ENCODE measurements around the gene TBX10.
A peak's percentile ranks its signal among the peaks of the same experiment; 100 is the strongest.

Gene TBX10

DNA sequence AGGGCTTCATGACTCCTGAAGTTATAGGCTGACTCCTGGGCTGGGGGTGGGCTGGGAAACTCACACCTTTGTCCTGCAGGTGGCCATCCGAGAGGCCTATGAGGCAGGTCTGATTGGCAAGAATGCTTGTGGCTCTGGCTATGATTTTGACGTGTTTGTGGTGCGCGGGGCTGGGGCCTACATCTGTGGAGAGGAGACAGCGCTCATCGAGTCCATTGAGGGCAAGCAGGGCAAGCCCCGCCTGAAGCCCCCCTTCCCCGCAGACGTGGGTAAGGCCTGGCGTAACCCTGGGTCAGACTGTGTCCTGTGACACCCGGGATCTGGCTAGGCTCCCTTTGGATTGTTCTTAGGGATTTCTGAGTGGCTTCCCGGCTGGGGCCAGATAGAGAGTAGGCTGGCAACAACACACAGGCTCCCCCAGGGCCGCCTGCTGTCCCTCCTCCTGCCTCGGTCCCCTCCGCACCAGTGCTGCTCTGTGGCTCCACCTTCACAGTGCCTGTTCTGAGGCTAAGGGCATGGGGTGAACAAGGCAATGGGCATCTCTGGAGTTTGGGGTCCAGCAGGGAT lies 29.2 kb downstream of the TBX10 start:
- TF ChIP-seq, protein P1, sequence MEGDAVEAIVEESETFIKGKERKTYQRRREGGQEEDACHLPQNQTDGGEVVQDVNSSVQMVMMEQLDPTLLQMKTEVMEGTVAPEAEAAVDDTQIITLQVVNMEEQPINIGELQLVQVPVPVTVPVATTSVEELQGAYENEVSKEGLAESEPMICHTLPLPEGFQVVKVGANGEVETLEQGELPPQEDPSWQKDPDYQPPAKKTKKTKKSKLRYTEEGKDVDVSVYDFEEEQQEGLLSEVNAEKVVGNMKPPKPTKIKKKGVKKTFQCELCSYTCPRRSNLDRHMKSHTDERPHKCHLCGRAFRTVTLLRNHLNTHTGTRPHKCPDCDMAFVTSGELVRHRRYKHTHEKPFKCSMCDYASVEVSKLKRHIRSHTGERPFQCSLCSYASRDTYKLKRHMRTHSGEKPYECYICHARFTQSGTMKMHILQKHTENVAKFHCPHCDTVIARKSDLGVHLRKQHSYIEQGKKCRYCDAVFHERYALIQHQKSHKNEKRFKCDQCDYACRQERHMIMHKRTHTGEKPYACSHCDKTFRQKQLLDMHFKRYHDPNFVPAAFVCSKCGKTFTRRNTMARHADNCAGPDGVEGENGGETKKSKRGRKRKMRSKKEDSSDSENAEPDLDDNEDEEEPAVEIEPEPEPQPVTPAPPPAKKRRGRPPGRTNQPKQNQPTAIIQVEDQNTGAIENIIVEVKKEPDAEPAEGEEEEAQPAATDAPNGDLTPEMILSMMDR (IDR thresholded peaks at IDR 0.05; ENCODE audit: low read depth, low read length, missing control alignments) = no peak
- Histone ChIP-seq H3K27me3 (replicated peaks) (no peaks in the 10 kb centered on the region), H3K27ac (no peak overlapping the region), H3K4me3 (ENCODE audit: low read depth, low read length) (no peak overlapping the region), H3K36me3 (replicated peaks) (peaks cover 6% of the 10 kb centered on the region)
- in situ Hi-C loops (cut with HindIII; ENCODE audit: low pct_ligation_motif_present, low sequenced_read_pairs) = no loop called here
- no peak for DNase-seq

DNA sequence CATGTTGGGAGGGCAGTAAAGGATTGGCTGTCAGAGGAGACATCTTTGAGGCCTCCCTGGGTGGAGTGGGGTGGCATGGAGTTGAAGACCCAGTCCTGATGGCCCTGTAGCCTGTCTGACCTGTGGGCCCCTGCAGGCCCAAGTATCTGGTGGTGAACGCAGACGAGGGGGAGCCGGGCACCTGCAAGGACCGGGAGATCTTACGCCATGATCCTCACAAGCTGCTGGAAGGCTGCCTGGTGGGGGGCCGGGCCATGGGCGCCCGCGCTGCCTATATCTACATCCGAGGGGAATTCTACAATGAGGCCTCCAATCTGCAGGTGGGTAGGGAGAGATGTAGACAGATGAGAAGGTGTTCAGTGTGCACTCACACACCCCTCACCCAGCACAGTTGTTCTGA lies 30.2 kb downstream of the TBX10 start:
- H3K36me3 ChIP-seq (replicated peaks) = peaks cover 6% of the 10 kb centered on the region
- DNase-seq = no peak
- TF ChIP-seq, protein P1 (IDR thresholded peaks at IDR 0.05; ENCODE audit: low read depth, low read length, missing control alignments) = no peak
- in situ Hi-C loops (cut with HindIII; ENCODE audit: low pct_ligation_motif_present, low sequenced_read_pairs) = no loop called here
- H3K4me3 ChIP-seq (ENCODE audit: low read depth, low read length) = no peak overlapping the region
- H3K27me3 ChIP-seq (replicated peaks) = no peaks in the 10 kb centered on the region
- H3K27ac ChIP-seq = no peak overlapping the region

DNA sequence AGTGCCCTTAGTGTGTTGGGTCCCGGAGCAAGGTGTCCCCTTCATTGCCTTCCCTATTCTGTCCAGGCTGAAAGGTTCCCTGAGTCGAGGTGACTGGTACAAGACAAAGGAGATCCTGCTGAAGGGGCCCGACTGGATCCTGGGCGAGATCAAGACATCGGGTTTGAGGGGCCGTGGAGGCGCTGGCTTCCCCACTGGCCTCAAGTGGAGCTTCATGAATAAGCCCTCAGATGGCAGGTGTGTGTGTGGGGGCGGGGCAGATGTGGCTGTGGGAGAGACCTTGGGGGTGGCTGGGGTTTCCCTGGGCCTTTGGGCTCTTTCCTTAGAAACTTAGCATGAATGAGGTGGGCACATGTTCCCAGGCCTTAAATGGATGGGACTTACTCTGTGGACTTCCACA lies 31.1 kb downstream of the TBX10 start:
- TF ChIP-seq, protein P1 (IDR thresholded peaks at IDR 0.05; ENCODE audit: low read depth, low read length, missing control alignments) = no peak
- no peak overlapping the region for H3K4me3 ChIP-seq (ENCODE audit: low read depth, low read length)
- in situ Hi-C loops (cut with HindIII; ENCODE audit: low pct_ligation_motif_present, low sequenced_read_pairs) = no loop called here
- H3K27me3 ChIP-seq (replicated peaks) = no peaks in the 10 kb centered on the region
- H3K27ac ChIP-seq = no peak overlapping the region
- no peak for DNase-seq
- H3K36me3 ChIP-seq (replicated peaks) = peaks cover 6% of the 10 kb centered on the region

DNA sequence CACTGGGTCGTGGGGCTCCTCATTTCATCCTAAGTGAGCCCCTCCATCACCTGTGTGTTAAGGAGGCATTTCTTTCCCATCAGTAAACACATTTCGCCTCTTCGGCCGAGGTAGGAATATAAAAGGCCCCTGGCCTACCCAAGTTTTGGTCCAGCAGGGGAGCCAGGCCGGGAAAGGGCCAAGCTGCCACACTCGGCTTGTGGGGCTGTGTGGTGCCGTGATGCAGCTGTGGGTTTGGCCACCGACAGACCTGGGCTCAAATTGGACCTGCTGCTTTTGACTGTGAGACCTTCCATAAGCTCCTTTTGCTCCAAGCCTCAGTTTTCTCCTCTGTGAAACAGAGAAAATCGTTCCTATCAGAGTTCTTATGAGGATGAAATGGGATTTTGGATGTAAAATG lies 32.1 kb downstream of the TBX10 start:
- no peak for DNase-seq
- Histone ChIP-seq H3K27ac (no peak overlapping the region), H3K4me3 (ENCODE audit: low read depth, low read length) (peak overlapping the region; percentile 89), H3K27me3 (replicated peaks) (no peaks in the 10 kb centered on the region), H3K36me3 (replicated peaks) (peaks cover 6% of the 10 kb centered on the region)
- in situ Hi-C loops (cut with HindIII; ENCODE audit: low pct_ligation_motif_present, low sequenced_read_pairs) = no loop called here
- TF ChIP-seq, protein P1 (IDR thresholded peaks at IDR 0.05; ENCODE audit: low read depth, low read length, missing control alignments) = no peak

DNA sequence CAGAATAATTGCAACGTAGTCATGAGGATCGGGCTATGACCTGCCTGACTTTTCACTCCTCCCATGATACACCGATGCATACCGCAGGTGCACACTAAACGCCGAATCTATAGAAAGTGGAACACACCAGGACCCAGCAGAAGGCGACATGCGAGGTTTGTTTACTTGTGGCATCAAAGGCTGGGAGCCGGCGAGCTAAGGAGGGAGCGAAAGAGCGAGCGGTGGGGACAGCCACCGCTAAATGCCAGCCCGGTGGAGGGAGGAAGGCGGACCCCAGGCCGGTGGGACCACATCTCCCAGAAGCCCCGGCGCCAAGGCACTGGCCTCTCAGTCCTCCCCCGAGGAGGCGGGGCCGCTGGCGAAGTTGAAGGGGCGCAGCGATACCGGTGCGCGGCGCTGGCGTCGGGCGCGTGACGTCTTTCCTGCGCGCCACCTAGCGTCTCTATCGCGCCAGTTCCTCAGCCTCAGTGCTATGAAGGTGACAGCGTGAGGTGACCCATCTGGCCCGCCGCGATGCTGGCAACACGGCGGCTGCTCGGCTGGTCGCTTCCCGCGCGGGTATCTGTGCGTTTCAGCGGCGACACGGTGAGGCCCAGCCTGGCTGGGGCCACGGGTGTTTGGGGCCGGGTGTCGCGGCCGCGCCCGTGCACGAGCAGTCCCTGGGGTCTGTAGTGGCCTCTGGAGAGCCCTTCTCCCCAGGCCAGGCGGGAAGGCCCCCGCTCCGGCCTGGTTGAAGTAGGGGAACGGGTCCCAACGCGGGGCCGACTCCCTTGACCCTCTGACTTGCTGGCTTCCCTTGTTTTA lies 32.9 kb downstream of the TBX10 start, which contains the start of gene NDUFV1:
Gene NDUFV1, plus strand, starts transcription at position 445 of the 804 bp plus-strand sequence. Its CDS starts 69 bp downstream, at position 514.
- TF ChIP-seq, protein P1 (IDR thresholded peaks at IDR 0.05; ENCODE audit: low read depth, low read length, missing control alignments) = peak; percentile 56
- Histone ChIP-seq H3K36me3 (replicated peaks) (peaks cover 6% of the 10 kb centered on the region), H3K27ac (peak within 1 kb of the TSS; percentile 58), H3K4me3 (ENCODE audit: low read depth, low read length) (peak within 1 kb of the TSS; percentile 89), H3K27me3 (replicated peaks) (no peaks in the 10 kb centered on the region)
- peak; percentile 85 for DNase-seq
- in situ Hi-C loops (cut with HindIII; ENCODE audit: low pct_ligation_motif_present, low sequenced_read_pairs) = no loop called here
